GM21528 (cell line): ENCODE measurements around the gene MAK.
A peak's percentile ranks its signal among the peaks of the same experiment; 100 is the strongest.
"Not testable (repeated sequence)": the region's sequence is repeated elsewhere in the genome, so short reads cannot be mapped to it uniquely, and the experiment has no call there.

Experiments
- ATAC-seq: cut with Tn5 transposase; IDR thresholded peaks from one replicate; pipeline ENCODE4 v1.9.1; 2021; ENCODE audit warnings: mild to moderate bottlenecking, moderate library complexity; ENCODE audit not compliant: unreplicated experiment, low FRiP score

Gene MAK

GRCh38 chr6:10854922-10855632, 16.7 kb upstream of the MAK start:
- no peak for ATAC-seq

GRCh38 chr6:10853849-10854300, 15.5 kb upstream of the MAK start:
- ATAC-seq, result not testable (repeated sequence)

GRCh38 chr6:10852361-10852960, 14.1 kb upstream of the MAK start:
- no peak for ATAC-seq

GRCh38 chr6:10850728-10851127, 12.4 kb upstream of the MAK start:
- ATAC-seq, result no peak

- ATAC-seq, result no peak
Observed at GRCh38 chr6:10849901-10850300, 11.6 kb upstream of the MAK start.

GRCh38 chr6:10847684-10848083, 9.3 kb upstream of the MAK start:
- ATAC-seq, result no peak

GRCh38 chr6:10843554-10843953, 5.2 kb upstream of the MAK start:
- no peak for ATAC-seq

GRCh38 chr6:10838794-10839333, 525 bp upstream of the MAK start:
- peak; percentile 73 for ATAC-seq

- ATAC-seq, result no peak
Observed at GRCh38 chr6:10837622-10837994, 731 bp downstream of the MAK start.

GRCh38 chr6:10837009-10837621, 1.2 kb downstream of the MAK start:
- ATAC-seq, result no peak

GRCh38 chr6:10834823-10835222, 3.5 kb downstream of the MAK start:
- ATAC-seq, result no peak

- ATAC-seq, result no peak
Observed at GRCh38 chr6:10831609-10832008, 6.7 kb downstream of the MAK start.

- no peak for ATAC-seq
Observed at GRCh38 chr6:10824819-10825218, 13.5 kb downstream of the MAK start.

- ATAC-seq, result no peak
Observed at GRCh38 chr6:10824297-10824696, 14.0 kb downstream of the MAK start.

- not testable (repeated sequence) for ATAC-seq
Observed at GRCh38 chr6:10814176-10814575, 24.2 kb downstream of the MAK start.

- no peak for ATAC-seq
Observed at GRCh38 chr6:10809098-10809497, 29.2 kb downstream of the MAK start.

GRCh38 chr6:10808376-10808775, 30.0 kb downstream of the MAK start:
- ATAC-seq, result no peak

- peak; percentile 92 for ATAC-seq
Observed at GRCh38 chr6:10801224-10801848, 37.0 kb downstream of the MAK start.

- no peak for ATAC-seq
Observed at GRCh38 chr6:10800810-10801209, 37.5 kb downstream of the MAK start.

- no peak for ATAC-seq
Observed at GRCh38 chr6:10794239-10794638, 44.1 kb downstream of the MAK start.

GRCh38 chr6:10793695-10794094, 44.6 kb downstream of the MAK start:
- ATAC-seq, result no peak
